ENCODE results near the gene MUC7. TPM values are rescaled to one million over a fixed set of nuclear protein-coding genes. Genes with fewer than 3 reads are reported as not detected.
A peak's percentile ranks its signal among the peaks of the same experiment; 100 is the strongest.

Gene MUC7
- total RNA-seq: not detected in 2 replicates

DNA sequence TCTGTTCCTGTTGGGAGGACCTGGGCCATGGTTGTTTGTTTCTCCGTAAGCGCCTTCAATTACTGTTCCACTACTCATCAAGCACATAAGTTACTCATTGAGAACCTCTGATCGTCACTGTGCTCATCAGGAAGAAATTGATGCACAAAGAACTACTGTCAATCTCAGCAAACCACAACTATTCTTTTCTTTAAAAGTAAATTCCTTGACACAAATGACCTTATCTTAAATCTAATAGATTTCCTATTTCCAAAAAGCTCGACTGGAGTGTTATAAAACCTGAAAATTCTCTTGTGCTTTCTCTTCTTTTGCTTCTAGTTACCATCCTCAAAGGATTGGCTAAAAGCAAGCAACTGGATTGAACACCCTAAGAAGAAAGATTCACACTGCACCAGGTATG lies at the start of gene MUC7:
Gene MUC7, plus strand, starts transcription at position 301 of the 400 bp plus-strand sequence. CDS start 1,825 bp downstream, outside the sequence.
- DNase-seq (ENCODE audit: low read depth): peak; percentile 0

DNA sequence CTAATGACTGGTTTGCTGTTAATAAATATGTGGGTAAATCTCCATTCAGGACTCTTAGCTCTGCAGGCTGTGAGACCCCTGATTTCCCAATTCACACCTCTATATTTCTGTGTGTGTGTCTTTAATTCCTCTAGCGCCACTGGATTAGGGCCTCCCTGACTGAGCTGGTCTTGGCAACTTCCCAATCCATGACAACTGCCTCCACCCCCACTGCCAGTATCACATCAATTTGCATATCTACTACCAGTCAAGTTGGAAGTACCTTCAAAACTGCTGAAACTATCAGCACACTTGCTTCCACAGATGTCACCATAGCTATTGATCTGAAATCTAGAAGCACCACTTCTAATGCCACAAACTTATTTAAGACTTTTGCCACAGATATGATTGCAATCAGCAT lies 46.7 kb upstream of the MUC7 start:
- DNase-seq (ENCODE audit: low read depth): no peak

DNA sequence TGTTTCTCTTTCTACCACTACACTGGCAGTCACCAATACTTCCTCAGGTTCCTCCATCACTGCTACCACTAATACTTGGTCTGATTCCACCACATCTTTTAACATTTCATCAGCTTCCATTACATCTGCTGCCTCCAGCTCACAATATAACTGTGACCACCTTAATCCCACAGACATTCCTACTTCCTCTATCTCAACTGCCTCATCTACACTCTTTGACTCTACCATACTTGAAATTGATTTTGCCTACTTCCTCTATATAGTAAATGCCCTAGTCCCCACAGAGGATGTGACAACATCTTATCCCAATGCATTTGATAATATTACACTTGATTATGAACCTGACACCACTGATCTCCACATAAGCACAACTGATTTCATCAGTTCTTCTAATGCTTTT lies 45.2 kb upstream of the MUC7 start:
- no peak for DNase-seq (ENCODE audit: low read depth)

DNA sequence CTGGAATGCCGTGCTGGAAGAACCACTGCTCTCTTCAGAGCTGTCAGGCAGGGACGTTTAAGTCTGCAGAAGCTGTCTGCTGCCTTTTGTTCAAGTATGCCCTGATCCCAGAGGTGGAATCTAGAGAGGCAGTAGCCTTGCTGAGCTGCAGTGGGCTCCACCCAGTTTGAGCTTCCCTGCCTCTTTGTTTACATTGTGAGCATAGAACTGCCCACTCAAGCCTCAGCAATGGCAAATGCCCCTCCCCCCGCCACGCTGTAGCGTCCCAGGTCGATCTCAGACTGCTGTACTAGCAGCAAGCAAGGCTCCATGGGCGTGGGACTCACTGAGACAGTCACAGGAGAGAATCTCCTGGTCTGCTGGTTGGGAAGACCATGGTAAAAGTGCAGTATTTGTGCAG lies 34.8 kb upstream of the MUC7 start:
- no peak for DNase-seq (ENCODE audit: low read depth)

DNA sequence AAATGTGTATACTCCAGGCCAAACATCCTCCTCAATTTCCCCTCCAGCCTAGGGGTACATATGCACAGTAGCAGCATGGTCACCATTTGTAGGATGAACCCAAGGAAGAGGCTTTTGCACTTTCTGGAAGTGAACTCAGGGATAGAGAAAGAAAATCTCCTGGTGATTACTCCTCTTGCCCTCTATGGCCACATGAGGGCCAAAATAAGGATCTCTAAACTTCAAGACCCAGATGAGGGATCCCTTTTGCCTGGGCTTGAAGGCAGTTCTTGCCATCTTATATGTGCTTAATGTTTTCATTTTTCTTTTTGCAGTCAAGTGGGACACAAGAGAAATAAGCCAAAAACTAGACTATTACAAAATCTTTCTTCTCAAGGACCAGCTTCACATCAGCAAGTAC lies 29.5 kb upstream of the MUC7 start:
- DNase-seq (ENCODE audit: low read depth): no peak

DNA sequence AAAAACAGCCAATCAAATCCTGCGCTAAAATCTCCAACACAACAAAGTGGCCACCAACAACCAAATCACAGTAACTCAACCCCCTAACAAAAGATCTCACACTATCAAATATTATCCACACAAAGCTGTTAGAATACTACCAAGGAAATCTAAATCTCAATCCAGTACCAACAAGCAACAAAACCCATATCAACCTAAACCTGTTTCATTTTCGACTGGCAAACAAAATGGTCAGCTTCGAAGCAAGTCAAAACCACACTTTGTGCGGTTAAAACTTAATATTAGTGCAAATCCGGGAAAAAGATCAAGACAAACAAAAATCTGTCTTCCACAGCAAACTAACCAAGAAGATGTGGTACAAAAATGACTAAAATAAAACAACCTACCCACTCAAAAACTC lies 28.7 kb upstream of the MUC7 start:
- DNase-seq (ENCODE audit: low read depth): no peak

DNA sequence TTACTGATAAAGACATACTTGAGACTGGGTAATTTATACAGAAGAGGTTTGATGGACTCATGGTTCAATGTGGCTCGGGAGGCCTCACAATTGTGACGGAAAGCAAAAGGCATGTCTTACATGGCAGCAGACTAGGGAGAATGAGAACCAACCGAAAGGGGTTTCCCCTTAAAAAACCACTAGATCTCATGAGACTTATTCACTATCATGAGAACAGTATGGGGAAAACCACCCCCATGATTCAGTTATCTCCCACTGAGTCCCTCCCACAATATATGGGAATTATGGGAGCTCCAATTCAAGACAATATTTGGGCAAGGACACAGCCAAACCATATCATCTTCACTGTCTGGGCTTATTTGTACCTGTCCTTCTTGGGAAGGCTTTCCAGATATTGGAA lies 22.8 kb upstream of the MUC7 start:
- no peak for DNase-seq (ENCODE audit: low read depth)

DNA sequence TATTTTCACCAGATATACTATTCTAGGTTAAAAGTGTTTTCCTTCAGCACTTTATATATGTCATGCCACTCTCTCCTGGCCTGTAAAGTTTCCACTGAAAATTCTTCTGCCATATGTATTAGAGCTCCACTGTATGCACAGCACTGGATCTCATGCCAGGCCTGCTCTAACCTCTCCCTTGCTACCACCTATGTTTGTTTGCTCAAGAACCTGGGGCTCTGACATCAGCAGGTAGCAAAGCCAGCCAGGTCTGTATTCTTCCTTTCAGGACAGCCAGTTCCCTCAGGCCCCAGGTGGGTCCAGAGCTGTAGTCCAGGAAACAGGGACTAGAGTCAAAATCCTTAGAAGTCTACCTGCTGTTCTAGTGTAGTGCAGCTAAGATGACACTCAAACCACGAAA lies 19.1 kb upstream of the MUC7 start:
- DNase-seq (ENCODE audit: low read depth): no peak

DNA sequence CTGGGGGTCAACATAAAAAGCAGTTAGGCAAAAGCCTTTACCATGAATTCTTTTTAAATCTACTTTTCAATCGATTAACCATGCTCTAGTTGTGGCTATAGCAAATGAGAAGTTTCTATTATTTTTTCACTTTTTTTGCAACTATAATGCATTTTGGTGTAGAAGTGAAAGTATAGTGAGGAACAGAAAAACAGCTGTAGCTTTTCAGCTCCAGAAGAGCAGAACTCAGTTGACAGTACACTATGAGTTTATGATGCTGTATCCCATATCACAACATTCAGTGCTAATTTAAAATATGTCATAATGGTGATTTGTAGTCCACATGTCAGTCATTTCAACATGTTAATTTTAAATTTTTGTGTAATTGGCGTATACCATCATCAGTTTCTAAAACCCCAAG lies 8.7 kb upstream of the MUC7 start:
- DNase-seq (ENCODE audit: low read depth): no peak

DNA sequence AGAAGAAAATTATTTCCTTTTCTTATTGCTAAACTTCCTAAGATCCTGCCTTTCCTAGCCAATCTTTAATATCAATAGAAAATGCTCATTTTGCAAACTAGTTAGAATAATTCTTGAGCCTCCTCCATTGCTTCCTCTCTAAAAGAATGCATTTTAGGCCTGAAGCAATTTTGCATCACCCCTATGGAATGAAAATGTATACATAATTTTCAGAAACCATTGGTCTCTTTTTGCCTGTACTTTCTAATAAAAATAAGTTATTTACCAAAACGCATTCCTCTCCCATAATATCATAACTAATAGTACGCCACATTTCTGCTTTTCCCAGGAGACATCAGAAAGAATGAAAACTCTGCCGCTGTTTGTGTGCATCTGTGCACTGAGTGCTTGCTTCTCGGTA lies 1.7 kb downstream of the MUC7 start:
- no peak for DNase-seq (ENCODE audit: low read depth)

DNA sequence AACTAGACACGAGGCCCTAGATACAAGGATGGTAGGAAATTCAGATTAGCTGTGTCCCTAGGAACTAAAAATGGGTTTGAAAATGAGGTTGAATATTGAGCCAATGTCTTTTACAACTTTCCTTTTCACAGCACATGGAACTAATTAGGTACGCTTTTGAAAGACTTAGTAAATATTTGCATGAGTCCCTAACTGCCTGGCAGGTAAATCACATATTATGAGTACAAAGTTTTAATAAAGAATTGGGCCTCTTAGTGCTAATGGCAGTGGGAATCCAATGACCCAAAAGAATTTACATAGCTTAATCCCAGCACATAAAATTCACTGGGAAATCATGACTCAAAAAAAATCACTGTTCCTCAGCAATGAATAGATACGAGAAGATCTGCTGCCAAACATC lies 16.8 kb downstream of the MUC7 start:
- no peak for DNase-seq (ENCODE audit: low read depth)

DNA sequence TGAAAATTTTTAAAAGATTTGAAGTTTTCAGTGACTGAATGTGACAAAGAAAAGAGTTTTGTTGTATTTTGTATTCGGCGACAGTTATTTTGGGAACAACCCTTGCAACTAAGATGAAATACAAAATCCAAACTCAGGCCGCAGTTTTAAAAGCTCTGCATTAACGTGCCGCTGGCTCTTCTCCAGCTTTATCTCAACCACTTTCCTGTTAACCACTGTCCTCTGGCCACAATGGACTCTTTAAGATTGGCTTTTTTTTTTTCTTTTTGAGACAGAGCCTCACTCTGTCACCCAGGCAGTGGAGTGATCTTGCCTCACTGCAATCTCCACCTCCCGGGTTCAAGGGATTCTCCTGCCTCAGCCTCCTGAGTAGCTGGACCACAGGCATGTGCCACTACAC lies 24.2 kb downstream of the MUC7 start:
- no peak for DNase-seq (ENCODE audit: low read depth)

DNA sequence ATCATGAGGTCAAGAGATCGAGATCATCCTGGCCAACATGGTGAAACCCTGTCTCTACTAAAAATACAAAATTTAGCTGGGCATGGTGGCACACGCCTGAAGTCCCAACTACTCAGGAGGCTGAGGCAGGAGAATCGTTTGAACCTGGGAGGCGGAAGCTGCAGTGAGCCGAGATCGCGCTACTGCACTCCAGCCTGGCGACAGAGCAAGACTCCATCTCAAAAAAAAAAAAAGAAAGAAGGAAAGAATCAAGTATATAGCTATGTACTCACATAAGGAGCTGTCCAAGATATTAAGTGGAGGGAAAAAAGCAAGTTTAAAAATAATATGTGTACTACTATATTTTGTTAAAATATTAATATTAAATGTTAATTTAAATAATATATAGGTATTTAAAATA lies 29.8 kb downstream of the MUC7 start:
- peak; percentile 16 for DNase-seq (ENCODE audit: low read depth)

DNA sequence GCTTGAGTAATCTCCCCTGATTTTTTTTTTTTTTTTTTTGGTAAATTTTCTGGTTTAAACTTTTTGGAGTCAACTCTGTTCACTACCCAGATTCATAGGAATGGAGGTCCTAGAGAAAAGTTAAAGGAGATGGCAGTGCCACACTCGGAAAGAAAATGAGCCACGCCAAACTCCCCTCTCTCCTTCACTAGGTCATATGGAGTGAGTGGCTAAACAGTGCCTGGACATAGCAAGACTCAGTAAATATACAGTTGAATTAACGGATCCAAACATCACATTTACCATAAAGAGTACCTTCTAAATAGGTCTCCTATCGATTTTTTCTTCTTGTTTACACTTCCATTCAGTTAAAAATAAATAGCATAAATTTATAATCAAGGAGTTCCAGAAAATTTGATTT lies 32.7 kb downstream of the MUC7 start:
- DNase-seq (ENCODE audit: low read depth): no peak

DNA sequence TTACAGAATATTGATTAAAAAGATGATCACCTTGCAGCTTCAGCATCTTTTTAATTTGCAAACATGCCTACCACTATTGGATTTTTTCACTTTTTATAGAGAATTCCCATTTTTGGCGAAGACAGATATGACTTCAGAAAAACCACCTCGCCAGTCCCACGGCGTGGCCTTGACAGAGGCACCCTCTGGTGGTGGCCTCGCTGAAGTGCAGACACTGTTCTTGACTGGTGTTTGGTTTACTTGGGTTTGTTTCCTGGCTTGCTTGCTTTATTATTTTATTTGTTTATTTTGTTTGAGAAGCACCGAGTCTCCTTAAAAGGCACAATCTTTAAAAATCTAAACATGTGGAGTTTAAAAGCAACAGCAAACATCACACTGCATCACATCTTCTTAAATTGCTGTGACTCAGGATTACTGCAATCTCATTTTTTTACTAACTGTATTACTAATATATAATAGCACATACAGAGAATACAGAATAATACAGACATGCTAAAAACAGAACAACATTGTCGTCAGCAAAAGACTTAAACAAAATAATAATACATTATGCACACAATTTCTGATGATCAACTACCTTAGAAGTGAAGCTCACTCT lies 33.3 kb downstream of the MUC7 start:
- DNase-seq (ENCODE audit: low read depth): peak; percentile 34

DNA sequence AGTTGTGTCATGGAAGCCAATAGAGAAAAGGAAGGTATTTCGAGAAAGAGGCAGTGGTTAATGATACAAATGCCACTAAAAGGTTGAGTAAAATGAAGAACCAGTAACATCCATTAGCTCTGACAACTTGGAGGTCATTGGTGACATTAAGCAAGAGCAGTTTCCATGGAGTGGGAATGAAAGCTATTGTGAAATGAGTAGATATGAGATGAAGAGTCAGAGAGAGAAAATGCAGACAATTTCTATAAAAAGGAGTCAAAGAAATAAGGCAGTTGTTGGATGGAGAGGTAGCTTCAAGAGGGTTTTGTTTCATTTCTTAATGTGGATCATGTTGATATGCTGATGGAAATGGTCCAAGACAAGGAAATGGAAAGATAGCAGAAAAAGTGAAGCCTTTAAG lies 36.8 kb downstream of the MUC7 start:
- DNase-seq (ENCODE audit: low read depth): no peak

DNA sequence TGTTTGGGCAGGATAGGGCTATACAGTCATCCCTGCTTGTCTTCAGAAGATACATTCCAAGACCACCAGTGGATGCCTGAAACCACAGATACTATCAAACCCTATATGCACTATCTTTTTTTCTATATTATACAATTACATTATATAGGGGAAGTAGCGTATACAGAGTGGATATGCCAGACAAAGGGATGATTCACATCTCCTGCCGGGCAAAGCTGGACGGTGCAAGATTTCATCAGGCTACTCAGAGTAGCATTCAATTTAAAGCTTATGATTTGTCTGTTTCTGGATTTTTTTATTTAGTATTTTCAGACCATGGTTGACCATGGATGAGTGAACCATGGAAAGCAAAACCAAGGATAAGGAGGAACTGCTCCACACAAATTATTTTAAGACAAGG lies 39.4 kb downstream of the MUC7 start:
- DNase-seq (ENCODE audit: low read depth): no peak

DNA sequence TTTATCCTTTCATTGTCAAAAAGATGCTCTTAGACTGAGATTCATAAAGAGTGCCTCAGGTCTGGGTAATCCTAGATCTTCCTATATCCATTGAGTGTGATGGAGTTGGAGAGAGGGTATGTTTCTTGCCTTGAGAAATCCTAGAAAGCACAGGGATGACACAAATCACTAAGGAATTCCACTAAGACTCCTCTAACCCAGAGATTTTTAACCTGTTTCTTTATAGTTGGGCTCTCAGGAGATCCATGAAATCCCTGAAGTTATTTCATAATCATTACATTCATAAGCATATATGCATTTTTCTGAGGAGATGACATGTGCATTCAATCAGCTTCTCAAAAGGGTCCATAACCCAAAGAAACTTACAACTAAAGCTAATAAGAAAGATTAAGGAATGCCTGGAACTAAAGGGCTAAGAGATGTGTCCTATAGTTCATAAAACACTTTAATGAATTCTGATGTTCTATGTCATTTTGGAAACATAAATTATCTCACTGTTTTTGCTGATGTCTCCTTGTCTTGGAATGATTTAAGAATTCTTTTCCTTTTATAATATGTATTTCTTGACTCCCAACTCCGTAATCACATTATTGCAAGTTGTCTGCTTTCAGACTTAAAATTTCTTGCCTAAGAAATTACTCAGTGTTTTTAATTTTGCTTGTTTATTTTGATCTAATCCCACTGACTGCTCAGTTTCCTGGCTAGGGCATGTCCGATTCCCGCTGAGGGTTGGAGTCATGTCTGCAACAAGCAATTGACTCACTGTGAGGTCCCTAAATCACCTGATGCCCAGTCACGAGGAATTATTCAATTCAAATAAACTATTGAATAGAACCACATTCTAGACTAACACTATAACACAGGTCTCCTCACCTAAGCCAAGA lies 43.6 kb downstream of the MUC7 start:
- no peak for DNase-seq (ENCODE audit: low read depth)

DNA sequence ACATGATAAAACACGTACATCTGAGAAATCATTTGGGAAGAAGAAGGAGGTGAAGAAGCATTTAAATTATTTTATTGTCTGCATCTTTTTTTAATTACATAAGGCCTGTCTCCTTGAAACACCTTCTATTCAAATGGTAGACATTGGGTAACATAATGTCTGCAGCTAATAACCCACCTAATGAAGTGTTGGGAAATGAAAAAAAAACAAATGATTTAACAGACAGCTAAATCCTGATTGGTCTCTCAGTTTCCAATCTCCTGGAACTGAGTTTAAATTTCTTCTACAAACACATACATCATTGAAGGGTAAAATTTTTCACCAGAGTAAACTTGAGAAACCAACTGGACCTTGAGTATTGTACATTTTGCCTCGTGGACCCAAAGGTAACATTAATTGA lies 46.3 kb downstream of the MUC7 start, which contains the start of gene AMTN:
Gene AMTN, plus strand, starts transcription at position 301 of the 400 bp plus-strand sequence. CDS start 209 bp downstream, outside the sequence.
- DNase-seq (ENCODE audit: low read depth): no peak

DNA sequence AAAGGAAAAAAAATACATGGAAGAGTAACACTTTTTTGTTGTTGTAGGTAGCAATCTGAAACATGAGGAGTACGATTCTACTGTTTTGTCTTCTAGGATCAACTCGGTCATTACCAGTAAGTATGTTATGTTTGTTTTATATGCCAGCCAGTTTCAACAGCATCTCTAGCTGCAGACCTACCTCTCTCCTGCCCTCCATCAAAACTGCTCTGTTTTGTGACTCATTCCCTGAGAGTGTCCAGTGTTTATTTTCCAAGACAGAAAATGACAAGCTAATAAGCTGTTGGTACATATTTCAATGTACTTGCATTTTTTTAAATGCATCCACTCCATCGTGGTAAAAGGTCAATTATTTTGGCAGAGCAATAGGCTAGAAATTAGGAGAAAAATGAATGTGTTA lies 46.7 kb downstream of the MUC7 start:
- DNase-seq (ENCODE audit: low read depth): peak; percentile 22

DNA sequence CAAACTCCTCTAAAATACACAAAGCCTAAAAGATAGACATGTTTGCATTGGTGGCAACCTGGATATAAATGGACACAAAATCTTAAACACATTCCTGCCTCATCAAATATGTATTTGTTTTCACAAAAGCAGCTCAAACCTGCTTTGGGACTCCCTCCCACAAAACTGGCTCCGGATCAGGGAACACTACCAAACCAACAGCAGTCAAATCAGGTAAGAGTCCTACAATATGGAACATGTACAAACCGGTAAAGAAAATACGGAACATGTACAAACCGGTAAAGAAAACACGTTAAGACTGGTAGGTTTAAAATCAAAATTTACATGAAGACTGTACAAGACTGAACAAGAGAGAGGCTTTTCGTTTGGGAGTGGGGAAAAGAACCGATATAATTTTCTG lies 50.6 kb downstream of the MUC7 start:
- no peak for DNase-seq (ENCODE audit: low read depth)

DNA sequence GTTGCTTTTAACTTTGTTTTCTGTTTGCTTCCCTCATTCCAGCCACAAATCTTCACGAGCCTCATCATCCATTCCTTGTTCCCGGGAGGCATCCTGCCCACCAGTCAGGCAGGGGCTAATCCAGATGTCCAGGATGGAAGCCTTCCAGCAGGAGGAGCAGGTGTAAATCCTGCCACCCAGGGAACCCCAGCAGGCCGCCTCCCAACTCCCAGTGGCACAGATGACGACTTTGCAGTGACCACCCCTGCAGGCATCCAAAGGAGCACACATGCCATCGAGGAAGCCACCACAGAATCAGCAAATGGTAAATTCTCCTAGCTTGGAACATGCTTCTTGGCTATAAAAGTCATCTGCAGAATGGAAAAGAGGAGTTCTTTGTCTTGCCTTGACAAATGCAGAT lies 59.0 kb downstream of the MUC7 start:
- DNase-seq (ENCODE audit: low read depth): no peak

DNA sequence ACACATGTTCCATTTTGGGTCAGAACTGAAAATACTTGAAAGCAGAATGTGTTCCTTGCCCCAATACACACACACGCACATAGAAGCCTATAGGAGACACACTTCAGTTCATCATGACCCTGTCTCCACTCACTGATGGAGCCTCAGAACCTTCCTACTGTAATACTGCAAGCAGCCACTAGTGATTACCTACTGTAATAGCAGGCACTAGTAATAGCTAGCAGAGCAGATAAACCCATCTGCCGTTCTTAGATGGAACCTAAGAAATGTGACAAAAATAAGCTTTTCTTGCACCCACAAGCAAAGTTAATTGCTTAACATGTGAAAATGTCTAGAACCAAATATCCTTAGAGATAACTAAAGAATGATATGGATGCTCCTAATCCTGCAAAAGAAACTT lies 60.0 kb downstream of the MUC7 start:
- peak; percentile 4 for DNase-seq (ENCODE audit: low read depth)
